Measurements from ENCODE around the gene CST3.
"Not testable (repeated sequence)": the region's sequence is repeated elsewhere in the genome, so short reads cannot be mapped to it uniquely, and the experiment has no call there.

CST3 gene

DNA sequence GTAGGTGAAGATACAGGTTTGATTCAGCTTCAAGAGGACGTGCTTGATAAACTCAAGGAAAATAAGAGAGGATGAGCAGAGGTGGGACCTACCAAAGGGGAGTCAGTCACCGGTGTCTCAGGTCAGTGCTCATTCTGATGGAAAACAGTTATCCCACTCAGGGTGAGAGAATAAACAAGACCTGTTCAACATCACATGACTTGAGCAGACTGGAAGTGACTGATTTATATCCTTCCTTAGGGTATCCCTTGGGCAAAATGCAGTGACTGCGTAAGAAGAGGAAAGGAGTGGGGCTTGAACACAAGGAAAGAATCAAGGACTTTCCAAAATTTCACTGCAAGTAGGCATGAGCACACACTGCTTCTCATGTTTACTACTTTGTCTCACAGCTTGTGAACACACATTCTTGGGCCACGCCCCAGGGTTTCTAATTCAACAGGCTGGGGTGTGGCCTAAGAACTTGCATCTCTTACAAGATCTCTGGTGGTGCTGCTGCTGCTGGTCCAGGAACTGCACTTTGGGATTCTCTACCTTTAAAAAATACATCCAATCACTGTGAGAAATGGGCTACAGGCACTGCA, 11.6 kb downstream of the CST3 start:
- DNase-seq = no peak

DNA sequence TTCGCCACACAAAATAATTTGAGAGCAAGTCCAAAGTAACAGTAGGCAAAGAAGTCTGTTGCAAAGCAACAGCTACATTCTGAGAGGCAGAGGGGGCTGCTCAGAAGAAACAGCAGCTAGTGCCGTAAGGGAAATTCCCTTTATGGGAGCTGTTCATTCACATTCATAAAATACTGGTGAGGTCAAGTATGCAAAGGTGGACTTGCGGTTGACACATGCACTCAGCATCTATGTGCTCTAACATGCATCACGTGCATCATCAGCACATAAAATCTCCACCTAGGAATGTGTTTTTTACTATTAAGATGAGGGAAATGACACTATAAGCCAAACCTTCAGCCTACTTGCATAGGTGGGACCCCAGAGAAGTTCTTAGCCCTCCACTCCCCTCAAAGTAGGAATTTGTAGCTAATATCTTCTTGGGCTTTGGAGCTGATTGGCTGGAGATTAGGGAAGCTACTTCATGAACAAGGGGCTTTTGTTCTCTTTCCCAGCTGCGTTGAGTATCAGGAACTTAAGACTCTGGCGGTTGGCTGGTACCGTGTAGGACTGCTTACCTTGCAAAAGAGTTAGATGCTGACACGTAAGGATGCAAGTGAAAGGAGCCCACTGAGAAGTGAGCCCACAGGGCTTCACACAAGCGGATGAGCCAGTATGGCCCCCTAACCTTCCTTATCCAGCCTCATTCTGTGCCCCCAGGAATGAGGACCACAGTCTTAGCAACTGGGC, 12.4 kb downstream of the CST3 start:
- DNase-seq = no peak

- no peak for DNase-seq
Observed at GRCh38 chr20:23624324-23624691, 13.4 kb downstream of the CST3 start.

DNA sequence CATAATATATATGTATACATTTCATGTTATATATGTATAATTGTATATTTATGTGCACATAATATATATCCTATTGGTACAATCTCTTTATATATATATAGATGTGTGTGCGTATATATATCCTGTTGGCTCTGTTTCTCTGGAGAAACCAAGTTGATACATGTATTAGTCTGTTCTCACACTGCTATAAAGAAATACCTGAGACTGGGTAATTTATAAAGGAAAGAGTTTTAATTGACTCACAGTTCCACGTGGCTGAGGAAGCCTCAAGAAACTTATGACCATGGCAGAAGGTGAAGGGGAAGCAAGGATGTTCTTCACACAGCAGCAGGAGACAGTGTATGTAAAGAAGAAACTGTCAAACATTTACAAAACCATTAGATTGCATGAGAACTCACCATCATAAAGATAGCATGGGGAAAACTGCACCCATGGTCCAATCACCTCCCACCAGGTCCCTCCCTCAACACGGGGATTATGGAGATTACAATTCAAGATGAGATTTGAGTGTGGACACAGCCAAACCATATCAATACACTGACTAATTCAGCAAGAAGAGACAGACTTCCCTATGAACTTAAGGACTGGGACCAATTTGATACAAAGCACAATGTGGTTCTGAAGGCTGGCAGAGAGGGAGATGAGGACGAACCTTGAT, 14.0 kb downstream of the CST3 start:
- no peak for DNase-seq

DNA sequence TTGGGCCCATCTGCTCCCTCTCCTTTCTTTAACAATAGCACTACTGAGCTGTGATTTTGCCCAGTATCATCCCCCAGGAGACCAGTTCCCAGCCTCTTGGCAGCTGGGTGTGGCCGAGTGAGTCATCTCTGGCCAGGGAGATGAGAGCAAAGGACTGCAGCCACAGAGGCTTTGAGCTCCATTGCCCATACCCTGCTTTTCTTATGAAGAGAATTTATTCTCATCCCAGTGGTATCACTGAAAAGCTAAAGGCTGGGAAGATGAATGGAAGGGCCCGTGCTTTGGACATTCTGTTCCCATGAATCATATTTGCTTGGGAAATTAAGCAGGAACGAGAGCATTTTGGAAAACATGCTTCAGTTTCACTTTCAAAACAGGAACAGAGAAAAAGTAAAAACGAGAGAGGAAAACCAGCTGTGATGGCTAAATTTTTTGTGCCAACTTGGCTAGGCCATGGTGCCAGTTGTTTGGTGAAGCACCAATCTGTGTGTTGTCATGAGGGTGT, 14.9 kb downstream of the CST3 start:
- no peak for DNase-seq

DNA sequence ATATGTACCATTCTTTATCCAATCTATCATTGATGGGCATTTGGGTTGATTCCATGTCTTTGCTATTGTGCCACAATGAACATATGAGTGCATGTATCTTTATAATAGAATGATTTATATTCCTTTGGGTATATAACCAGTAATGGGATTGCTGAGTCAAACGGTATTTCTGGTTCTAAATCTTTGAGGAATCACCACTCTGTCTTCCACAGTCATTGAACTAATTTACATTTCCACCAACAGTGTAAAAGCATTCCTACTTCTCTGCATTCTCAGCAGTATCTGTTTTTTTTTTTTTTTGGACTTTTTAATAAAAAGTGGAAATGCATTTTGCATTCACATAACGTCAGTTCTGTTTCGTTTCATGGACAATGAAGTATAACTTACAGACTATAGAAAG, 15.4 kb downstream of the CST3 start:
- not testable (repeated sequence) for DNase-seq

DNA sequence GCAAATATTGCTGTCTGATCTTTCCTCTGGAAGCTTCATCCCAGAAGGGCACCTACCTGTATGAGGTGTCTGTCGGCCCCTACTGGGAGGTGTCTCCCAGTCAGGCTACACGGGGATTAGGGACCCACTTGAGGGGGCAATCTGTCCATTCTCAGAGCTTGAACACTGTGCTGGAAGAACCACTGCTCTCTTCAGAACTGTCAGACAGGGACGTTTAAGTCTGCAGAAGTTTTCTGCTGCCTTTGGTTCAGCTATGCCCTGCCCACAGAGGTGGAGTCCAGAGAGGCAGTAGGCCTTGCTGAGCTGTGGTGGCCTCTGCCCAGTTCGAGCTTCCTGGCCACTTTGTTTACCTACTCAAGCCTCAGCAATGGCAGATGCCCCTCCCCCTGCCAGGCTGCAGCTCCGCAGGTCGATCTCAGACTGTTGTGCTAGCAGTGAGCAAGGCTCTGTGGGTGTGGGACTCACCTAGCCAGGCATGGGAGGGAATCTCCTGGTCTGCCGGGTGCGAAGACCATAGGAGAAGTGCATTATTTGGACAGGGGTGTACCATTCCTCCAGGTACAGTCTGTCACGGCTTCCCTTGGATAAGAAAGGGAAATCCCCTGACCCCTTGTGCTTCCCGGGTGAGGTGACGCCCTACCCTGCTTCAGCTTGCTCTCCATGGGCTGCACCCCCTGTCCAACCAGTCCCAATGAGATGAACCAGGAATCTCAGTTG, 16.9 kb downstream of the CST3 start:
- not testable (repeated sequence) for DNase-seq

DNA sequence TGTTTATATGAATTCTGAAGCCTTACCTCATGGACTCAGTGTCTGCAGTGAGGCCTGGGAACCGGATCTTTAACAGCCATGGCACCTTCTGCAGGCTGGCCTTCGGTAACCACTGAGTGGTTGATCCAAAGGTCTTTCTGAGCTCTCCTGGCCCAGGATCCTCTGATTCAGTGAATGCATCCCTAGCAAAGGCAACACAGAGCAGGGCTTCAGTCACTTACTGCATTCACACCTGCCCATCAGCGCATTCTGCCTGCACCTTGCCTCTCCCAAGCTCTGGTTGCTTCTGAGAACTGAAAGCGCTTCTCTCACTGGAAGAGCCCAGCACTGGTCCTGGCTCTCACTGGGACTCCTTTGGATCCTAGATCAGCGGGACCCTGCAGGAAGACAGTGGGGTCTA, 23.6 kb downstream of the CST3 start:
- DNase-seq = no peak

- DNase-seq = no peak
Observed at GRCh38 chr20:23613676-23614075, 24.1 kb downstream of the CST3 start.

- DNase-seq = no peak
Observed at GRCh38 chr20:23612396-23612795, 25.4 kb downstream of the CST3 start.

DNA sequence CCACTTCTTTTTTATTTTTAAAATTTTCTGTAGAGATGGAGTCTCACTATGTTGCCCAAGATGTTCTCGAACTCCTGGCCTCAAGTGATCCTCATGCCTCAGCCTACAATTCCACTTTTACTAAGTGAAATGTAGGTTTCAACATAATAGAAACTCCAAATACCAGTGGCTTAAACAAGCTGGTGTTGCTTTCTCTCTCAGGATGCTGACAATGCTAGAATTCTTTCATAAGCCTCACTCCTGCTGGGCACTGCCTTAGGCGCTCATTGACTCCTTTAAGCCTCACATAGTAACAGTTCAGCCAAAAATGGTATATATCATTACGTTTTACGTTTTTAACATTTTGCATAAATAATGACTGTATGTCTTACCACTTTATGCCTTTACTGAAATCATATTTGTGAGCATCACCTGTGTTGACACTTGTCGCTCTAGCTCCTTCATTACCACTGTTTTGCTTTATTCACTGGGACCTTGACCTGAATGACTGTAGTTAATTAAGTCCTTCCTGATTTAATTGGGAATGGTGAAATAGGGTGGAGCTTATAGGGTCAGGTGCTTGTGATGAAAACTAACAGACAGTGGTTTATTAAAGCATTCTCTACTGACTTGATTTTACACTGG, 28.2 kb downstream of the CST3 start:
- DNase-seq = no peak

DNA sequence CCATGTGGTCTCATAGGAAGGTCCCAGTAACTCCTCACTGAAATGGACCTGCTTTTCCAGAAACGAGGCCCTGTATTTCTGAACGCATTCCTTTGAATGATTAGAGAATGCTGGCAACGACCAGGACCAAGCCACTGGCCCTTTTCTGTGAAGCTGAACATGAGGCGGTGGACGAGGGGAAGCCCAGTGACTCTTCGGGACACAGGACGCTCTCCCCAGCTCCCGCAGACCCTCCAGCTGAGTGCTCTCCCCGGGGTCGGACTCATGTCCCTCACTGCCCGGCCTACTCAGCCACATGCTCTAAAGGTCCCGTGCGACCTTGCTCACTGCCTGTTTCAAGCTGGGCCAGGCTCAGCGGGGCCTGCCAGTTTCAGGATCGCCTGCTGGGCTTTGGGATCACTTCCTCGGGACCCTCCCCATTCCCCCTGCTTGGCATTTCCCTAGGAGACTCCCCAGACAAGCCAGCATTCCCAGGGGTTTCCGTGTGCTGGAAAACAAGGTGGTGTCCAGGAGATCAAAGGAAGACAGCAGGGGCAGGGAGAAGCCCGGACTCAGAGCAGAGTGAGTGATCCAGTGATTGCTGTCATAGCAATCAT, 29.4 kb downstream of the CST3 start:
- DNase-seq = no peak

DNA sequence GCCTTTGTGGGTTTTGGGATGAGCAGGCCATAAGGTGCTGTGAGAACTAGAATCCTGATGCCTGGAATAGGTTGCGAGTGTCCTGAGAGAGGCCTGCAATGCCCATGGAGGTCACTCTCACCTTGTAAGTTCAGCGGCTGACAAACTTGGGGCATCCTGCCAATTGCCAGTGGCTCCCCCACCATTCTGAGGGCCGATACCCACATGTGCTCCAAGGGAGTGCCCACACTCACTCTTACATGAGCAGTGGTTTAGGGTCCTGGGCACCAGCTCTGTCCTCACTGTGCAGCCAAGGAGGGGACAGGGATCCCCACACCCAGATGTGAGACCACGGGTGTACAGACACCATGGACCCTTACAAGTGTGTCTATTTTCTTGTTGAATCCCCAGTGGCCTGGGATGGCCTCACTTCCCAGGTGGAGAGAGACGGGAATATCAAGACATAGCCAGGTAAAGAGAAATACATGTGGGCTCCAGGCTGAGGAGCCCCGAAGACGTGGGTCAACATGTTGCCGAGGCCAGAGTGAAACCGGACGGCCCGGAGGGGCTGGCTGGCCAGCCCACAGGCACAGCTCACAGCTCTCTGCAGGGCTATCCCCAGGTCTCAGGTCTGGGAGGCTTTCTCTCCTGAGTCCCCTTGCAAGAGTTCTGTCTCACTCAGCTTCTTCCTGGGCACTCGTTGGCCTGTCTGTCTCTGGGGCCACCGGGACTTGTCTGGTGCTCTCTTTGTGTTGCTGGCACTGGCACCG, 30.1 kb downstream of the CST3 start:
- no peak for DNase-seq

- peak; percentile 33 for DNase-seq
Observed at GRCh38 chr20:23606652-23607049, 31.1 kb downstream of the CST3 start.

GRCh38 chr20:23605867-23606651, 31.7 kb downstream of the CST3 start, which contains the start of gene CST9:
CST9 (minus strand) TSS chr20:23605917; CDS start chr20:23605864, 53 bp downstream.
- no peak for DNase-seq

- no peak for DNase-seq
Observed at GRCh38 chr20:23604306-23604705, 33.4 kb downstream of the CST3 start.

- no peak for DNase-seq
Observed at GRCh38 chr20:23603321-23603720, 34.4 kb downstream of the CST3 start.

DNA sequence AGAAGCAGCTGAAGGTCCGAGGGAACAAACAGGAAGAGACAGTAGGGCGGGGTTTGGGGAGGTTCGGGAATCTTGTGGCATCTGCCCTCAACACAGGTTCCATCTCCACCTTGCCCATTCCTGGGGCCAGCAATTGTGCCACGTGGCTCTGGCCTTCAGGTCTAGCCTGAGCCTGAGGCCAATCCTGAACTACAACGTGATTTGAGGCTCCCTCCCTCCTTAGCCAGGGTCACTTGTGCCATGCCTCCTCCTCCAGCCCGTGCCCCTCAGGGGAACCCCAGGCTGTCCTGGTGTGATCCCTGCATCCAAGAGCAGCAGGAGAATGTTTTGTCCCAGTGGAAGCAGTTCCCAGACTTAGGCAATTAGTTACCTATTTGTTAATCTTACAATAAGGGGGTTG, 35.1 kb downstream of the CST3 start:
- DNase-seq = no peak

- DNase-seq = no peak
Observed at GRCh38 chr20:23602241-23602640, 35.5 kb downstream of the CST3 start.

- no peak for DNase-seq
Observed at GRCh38 chr20:23601715-23602114, 36.0 kb downstream of the CST3 start.

DNA sequence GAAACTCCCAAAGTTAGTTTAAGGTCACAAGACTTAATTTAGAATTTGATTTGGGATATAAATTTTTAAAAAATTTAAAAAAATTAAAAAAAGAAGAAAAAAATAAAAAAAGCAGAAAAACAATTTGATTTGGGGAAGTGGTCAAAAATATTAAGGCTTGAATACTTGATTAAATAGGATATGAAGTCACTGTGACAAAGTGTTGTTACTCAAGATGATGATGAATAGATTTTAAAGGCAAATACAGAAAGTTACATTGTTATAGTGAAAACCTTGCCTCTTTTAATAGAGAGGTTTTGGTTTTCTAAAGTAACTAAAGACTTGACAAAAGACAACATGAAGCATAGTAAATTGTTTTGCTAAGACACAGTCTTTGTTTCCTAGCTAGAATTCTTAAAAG, 39.3 kb downstream of the CST3 start:
- no peak for DNase-seq

All from activated gamma-delta T cell (primary cell).